CD14-positive monocyte (primary cell): Measurements from ENCODE around the gene C7. TPM values are rescaled to one million over a fixed set of nuclear protein-coding genes. Genes with fewer than 3 reads are reported as not detected.

ENCODE experiments used
- DNase-seq, 3 donors: peaks; one replicate each; pipeline ENCODE4 v3.0.0-alpha.2; 2011 to 2022
- H2AFZ ChIP-seq: 2 replicates; pipeline ENCODE4 v1.6.0; 2012; ENCODE audit warnings: mild to moderate bottlenecking, low read depth, low read length, inconsistent platforms; ENCODE audit not compliant: insufficient read depth, poor library complexity, severe bottlenecking
- H3K27ac ChIP-seq, 2 donors: 1 replicate in 1 of 2; 2 replicates in 1 of 2; pipeline ENCODE4 v1.5.1; 2012 to 2013; ENCODE audit warnings: low read length in 2 of 2, control low read depth in 1 of 2, inconsistent platforms in 1 of 2, low read depth in 1 of 2, mild to moderate bottlenecking in 1 of 2
- H3K27me3 ChIP-seq, 2 donors: one replicate each; pipeline versions ENCODE4 v1.6.0 to v1.6.1; 2011 to 2013; ENCODE audit warnings: low read length in 2 of 2; ENCODE audit not compliant: control insufficient read depth in 2 of 2, insufficient read depth in 2 of 2
- H3K36me3 ChIP-seq, 2 donors: replicated peaks in 1 of 2; 1 replicate in 1 of 2; 2 replicates in 1 of 2; pipeline versions ENCODE4 v1.5.1 to v1.6.1; 2012 to 2013; ENCODE audit warnings: low read length in 2 of 2, control low read depth in 1 of 2, inconsistent platforms in 1 of 2, mild to moderate bottlenecking in 1 of 2; ENCODE audit not compliant: insufficient read depth in 2 of 2, control insufficient read depth in 1 of 2
- H3K4me1 ChIP-seq, 2 donors: 1 replicate in 1 of 2; 2 replicates in 1 of 2; pipeline versions ENCODE4 v1.5.1 to v1.6.1; 2012 to 2013; ENCODE audit warnings: low read length in 2 of 2, control low read depth in 1 of 2, inconsistent platforms in 1 of 2, mild to moderate bottlenecking in 1 of 2, moderate library complexity in 1 of 2; ENCODE audit not compliant: insufficient read depth in 2 of 2, control insufficient read depth in 1 of 2
- H3K4me2 ChIP-seq: replicated peaks from 2 replicates; pipeline ENCODE3; 2012; ENCODE audit warnings: low read length, moderate library complexity, mild to moderate bottlenecking; ENCODE audit not compliant: poor library complexity, severe bottlenecking; ENCODE audit errors: extremely low read depth
- H3K4me3 ChIP-seq, 3 experiments: fragments of 200-600 bp in 1 of 3; sonication (generic) in 1 of 3; replicated peaks in 1 of 3; 1 replicate in 2 of 3; 2 replicates in 1 of 3; pipeline ENCODE4 v1.5.1; 2011 to 2013; ENCODE audit warnings: low read length in 3 of 3, mild to moderate bottlenecking in 3 of 3, control low read depth in 2 of 3, low read depth in 2 of 3, inconsistent platforms in 1 of 3, moderate library complexity in 1 of 3
- H3K79me2 ChIP-seq: 2 replicates; pipeline ENCODE4 v1.6.0; 2012; ENCODE audit warnings: mild to moderate bottlenecking, control low read depth, inconsistent platforms, low read length, moderate library complexity; ENCODE audit not compliant: insufficient read depth
- H3K9ac ChIP-seq: 2 replicates; pipeline ENCODE4 v1.6.0; 2017; ENCODE audit warnings: low read length, mild to moderate bottlenecking; ENCODE audit not compliant: insufficient read depth, poor library complexity, severe bottlenecking
- H3K9me3 ChIP-seq, 2 donors: replicated peaks in 1 of 2; 1 replicate in 1 of 2; 2 replicates in 1 of 2; pipeline versions ENCODE4 v1.5.1 to v1.6.1; 2012 to 2013; ENCODE audit warnings: low read length in 2 of 2, control low read depth in 1 of 2; ENCODE audit not compliant: control insufficient read depth in 1 of 2, insufficient read depth in 1 of 2
- H4K20me1 ChIP-seq: 2 replicates; pipeline ENCODE4 v1.6.0; 2012; ENCODE audit warnings: mild to moderate bottlenecking, low read length, control low read depth, moderate library complexity; ENCODE audit not compliant: insufficient read depth
- H3K27ac Mint-ChIP-seq, 7 donors: one replicate each; pipeline ENCODE4 v1.8.0; 2020; ENCODE audit warnings: mild to moderate bottlenecking in 7 of 7, mixed read lengths in 7 of 7, moderate library complexity in 6 of 7, inconsistent platforms in 2 of 7
- H3K27me3 Mint-ChIP-seq, 3 donors: one replicate each; pipeline ENCODE4 v1.8.0; 2021 to 2022; ENCODE audit warnings: low read depth in 3 of 3, mild to moderate bottlenecking in 3 of 3, mixed read lengths in 3 of 3, moderate library complexity in 3 of 3, inconsistent platforms in 1 of 3
- H3K36me3 Mint-ChIP-seq, 2 donors: one replicate each; pipeline ENCODE4 v1.8.0; 2020; ENCODE audit warnings: mixed read lengths in 2 of 2, inconsistent platforms in 1 of 2, mild to moderate bottlenecking in 1 of 2
- H3K4me1 Mint-ChIP-seq: one replicate; pipeline ENCODE4 v1.8.0; 2020; ENCODE audit warnings: mild to moderate bottlenecking, mixed read lengths
- H3K4me3 Mint-ChIP-seq, 2 donors: one replicate each; pipeline ENCODE4 v1.8.0; 2020; ENCODE audit warnings: mild to moderate bottlenecking in 2 of 2, mixed read lengths in 2 of 2, moderate library complexity in 1 of 2
- H3K9me3 Mint-ChIP-seq, 7 donors: one replicate each; pipeline ENCODE4 v1.8.0; 2020 to 2022; ENCODE audit warnings: mixed read lengths in 7 of 7, mild to moderate bottlenecking in 6 of 7, moderate library complexity in 6 of 7, inconsistent platforms in 2 of 7
- CTCF ChIP-seq: fragments of 200-600 bp; IDR thresholded peaks from one replicate; pipeline ENCODE4 v1.8.0; 2022; ENCODE audit warnings: antibody characterized with exemption, mild to moderate bottlenecking
- WGBS: methylation state at CpG from one replicate; pipeline ENCODE4 v1.1.5; 2013; ENCODE audit warnings: missing lambda C conversion rate; ENCODE audit not compliant: insufficient coverage; 5-methylcytosine and 5-hydroxymethylcytosine counted together
- intact Hi-C, 2 donors: fragments of 100-400 bp; cut with micrococcal nuclease; formaldehyde crosslinking; loops; one replicate each; pipeline versions ENCODE4 v1.15.0 to v1.15.1; 2023
- polyA plus RNA-seq, 3 donors: library from polyadenylated mRNA; depleted of rRNA in 1 of 3; unstranded in 2 of 3; stranded (reverse) in 1 of 3; fragments of 300-500 nt in 2 of 3; fragments of >200 nt in 1 of 3; fragmentation: Illumina TruSeq in 2 of 3; gene quantifications; 1 replicate in 2 of 3; 2 replicates in 1 of 3; pipeline ENCODE4 v1.2.3, GENCODE V29; 2012 to 2021

C7 gene
- polyA plus RNA-seq, 3 donors: 0.12 TPM; not detected in 2

GRCh38 chr5:41003670-41004376, 94.5 kb downstream of the C7 start:
- WGBS: 100% methylated on average over 1 of the region's 3 CpGs
- no peaks in the 10 kb centered on the region for H3K36me3 Mint-ChIP-seq
- H3K79me2 ChIP-seq: no peaks in the 10 kb centered on the region
- intact Hi-C loops: no loop called here
- H3K4me3 Mint-ChIP-seq: no peak overlapping the region
- no peak for DNase-seq
- peaks cover 2 to 19% (median 9%) of the 10 kb centered on the region in 7 donors for H3K9me3 Mint-ChIP-seq
- no peak for TF ChIP-seq CTCF
- H3K4me3 ChIP-seq: no peak overlapping the region
- H3K27ac ChIP-seq: no peak overlapping the region
- peaks cover 0 to 4% (median 0%) of the 10 kb centered on the region in 3 donors for H3K27me3 Mint-ChIP-seq
- no peak overlapping the region for H3K4me2 ChIP-seq
- H3K27me3 ChIP-seq: no peaks in the 10 kb centered on the region
- H3K4me1 Mint-ChIP-seq: no peaks in the 10 kb centered on the region
- H4K20me1 ChIP-seq: no peaks in the 10 kb centered on the region
- no peak overlapping the region for H3K27ac Mint-ChIP-seq
- no peaks in the 10 kb centered on the region for H3K4me1 ChIP-seq
- peaks cover 5 to 11% of the 10 kb centered on the region in 2 donors for H3K9me3 ChIP-seq
- no peak overlapping the region for H2AFZ ChIP-seq
- no peak overlapping the region for H3K9ac ChIP-seq
- H3K36me3 ChIP-seq: no peaks in the 10 kb centered on the region

GRCh38 chr5:41004931-41005330, 95.6 kb downstream of the C7 start:
- H3K36me3 ChIP-seq: no peaks in the 10 kb centered on the region
- no peak overlapping the region for H3K27ac ChIP-seq
- H3K9me3 ChIP-seq: peaks cover 5 to 11% of the 10 kb centered on the region in 2 donors
- no peak overlapping the region for H3K4me3 ChIP-seq
- intact Hi-C loops: no loop called here
- H3K27ac Mint-ChIP-seq: no peak overlapping the region
- no peak overlapping the region for H3K9ac ChIP-seq
- no peak for DNase-seq
- H3K9me3 Mint-ChIP-seq: peaks cover 1 to 20% (median 8%) of the 10 kb centered on the region in 7 donors
- no peaks in the 10 kb centered on the region for H4K20me1 ChIP-seq
- H3K27me3 ChIP-seq: no peaks in the 10 kb centered on the region
- no peaks in the 10 kb centered on the region for H3K36me3 Mint-ChIP-seq
- no peak overlapping the region for H2AFZ ChIP-seq
- H3K4me2 ChIP-seq: no peak overlapping the region
- H3K4me1 ChIP-seq: no peaks in the 10 kb centered on the region
- peaks cover 0 to 4% (median 0%) of the 10 kb centered on the region in 3 donors for H3K27me3 Mint-ChIP-seq
- no peaks in the 10 kb centered on the region for H3K79me2 ChIP-seq
- WGBS: 96% methylated on average over 4 of the region's 7 CpGs
- no peaks in the 10 kb centered on the region for H3K4me1 Mint-ChIP-seq
- H3K4me3 Mint-ChIP-seq: no peak overlapping the region
- no peak for TF ChIP-seq CTCF
